Thyroid gland (tissue), 4 donors: ENCODE measurements around the gene ESRRB. TPM values are rescaled to one million over a fixed set of nuclear protein-coding genes. Genes with fewer than 3 reads are reported as not detected.

Source experiments
- DNase-seq, 2 donors: peaks; one replicate each; pipeline ENCODE4 v3.0.0-alpha.2; 2019
- H3K27ac ChIP-seq, 3 donors: fragments of 200-600 bp; sonication (generic); 1 replicate in 2 of 3; 2 replicates in 1 of 3; pipeline ENCODE4 v1.5.1; 2016 to 2019; ENCODE audit warnings: mild to moderate bottlenecking in 1 of 3, moderate library complexity in 1 of 3
- H3K27me3 ChIP-seq: fragments of 200-600 bp; sonication (generic); one replicate; pipeline ENCODE4 v1.5.1; 2019
- H3K36me3 ChIP-seq, 2 donors: fragments of 200-600 bp; sonication (generic); one replicate each; pipeline ENCODE4 v1.5.1; 2016 to 2019
- H3K4me1 ChIP-seq, 2 donors: fragments of 200-600 bp; sonication (generic); one replicate each; pipeline ENCODE4 v1.5.1; 2017 to 2019
- H3K4me3 ChIP-seq, 3 donors: fragments of 200-600 bp; sonication (generic); replicated peaks in 1 of 3; 1 replicate in 2 of 3; 2 replicates in 1 of 3; pipeline ENCODE4 v1.5.1; 2016; ENCODE audit warnings: mild to moderate bottlenecking in 1 of 3
- H3K9me3 ChIP-seq: fragments of 200-600 bp; sonication (generic); one replicate; pipeline ENCODE4 v1.5.1; 2017
- POLR2A ChIP-seq, 2 donors: fragments of 450-650 bp; IDR thresholded peaks; one replicate each; pipeline ENCODE4 v1.6.1; 2017; ENCODE audit warnings: antibody characterized with exemption in 2 of 2, mild to moderate bottlenecking in 2 of 2, moderate library complexity in 1 of 2
- WGBS, 2 donors: methylation state at CpG; one replicate each; pipeline ENCODE4 v1.1.5; 2017; 5-methylcytosine and 5-hydroxymethylcytosine counted together
- intact Hi-C: fragments of 100-400 bp; cut with DNase I; formaldehyde crosslinking; loops from one replicate; pipeline ENCODE4 v1.15.1; 2023
- total RNA-seq, 4 donors: library from RNA; depleted of rRNA; stranded (reverse); fragments of >200 nt; gene quantifications; one replicate each; pipeline ENCODE4 v1.2.3, GENCODE V29; 2016
- TF ChIP-seq, protein P1 (sequence below), 6 experiments: fragments of 200-600 bp in 3 of 6; fragments of 450-650 bp in 3 of 6; sonication (generic) in 3 of 6; IDR thresholded peaks; one replicate each; pipeline ENCODE4 v1.5.1; 2016 to 2019; ENCODE audit warnings: antibody characterized with exemption in 6 of 6, mild to moderate bottlenecking in 2 of 6, inconsistent platforms in 1 of 6, moderate library complexity in 1 of 6

Gene ESRRB
- total RNA-seq, 4 donors from 2014 or later, result not detected

DNA sequence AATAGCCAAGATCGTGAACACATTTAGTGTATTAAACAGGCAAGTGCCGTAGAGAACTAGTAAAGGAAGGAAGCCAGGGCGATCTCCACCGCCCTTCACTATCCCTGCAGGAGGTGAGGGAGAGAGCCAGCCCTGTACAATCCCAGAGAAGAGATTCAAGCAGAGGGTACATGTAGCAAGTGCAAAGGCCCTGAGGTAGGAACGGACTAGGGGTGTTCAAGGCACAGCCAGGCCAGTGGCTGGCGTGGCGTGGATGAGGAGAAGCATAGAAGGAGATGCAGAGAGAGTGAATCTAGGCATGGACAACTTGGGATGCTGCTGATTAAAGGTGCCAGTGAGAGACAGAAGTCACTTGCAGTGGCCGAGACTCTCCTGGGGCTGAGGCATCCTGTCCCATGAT lies 39.1 kb upstream of the ESRRB start:
- intact Hi-C loops, result no loop called here
- no peaks in the 10 kb centered on the region for H3K36me3 ChIP-seq

DNA sequence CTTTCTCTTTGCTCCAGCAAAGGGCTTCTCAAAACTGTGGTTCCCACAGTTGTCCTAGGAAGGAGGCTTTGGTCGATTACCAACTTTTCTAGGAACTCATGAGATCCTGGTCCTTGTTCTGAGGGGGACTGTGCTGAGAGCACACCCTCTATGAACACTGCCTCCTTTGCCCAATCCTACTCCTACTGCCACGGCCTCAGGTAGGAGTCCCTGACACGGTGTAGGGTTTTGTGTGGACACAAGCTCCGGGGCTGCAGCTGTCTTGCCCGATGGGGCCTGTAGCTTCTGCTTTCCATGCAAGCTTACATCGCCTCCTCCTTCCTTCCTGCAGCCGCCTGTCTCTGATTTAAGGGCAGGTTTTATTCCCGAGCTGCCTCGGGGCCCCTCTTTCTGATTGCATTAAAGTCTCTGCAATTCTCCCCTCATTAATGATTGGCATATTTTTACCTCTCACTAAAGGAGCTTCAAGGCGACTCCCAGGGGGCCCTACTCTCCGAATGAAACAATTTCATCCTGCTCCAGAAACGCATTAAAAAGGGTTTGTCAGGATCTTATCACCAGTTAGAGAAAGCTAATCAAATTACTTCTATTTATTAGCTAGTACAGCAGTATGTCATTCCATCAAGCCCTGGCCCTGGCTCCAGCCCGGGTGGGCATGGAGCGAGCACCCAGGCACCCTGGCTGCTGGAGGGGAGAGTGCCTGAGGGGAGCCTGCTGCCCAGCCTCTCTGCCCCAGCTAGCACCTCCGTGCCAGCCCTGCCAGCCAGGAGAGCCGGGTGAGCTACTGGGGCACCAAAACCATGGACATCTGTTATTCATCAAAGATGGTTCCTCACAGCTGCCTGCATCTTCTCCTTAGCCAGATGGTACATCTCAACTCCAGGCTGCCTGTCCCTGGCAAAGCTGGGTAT lies 38.0 kb upstream of the ESRRB start:
- Histone ChIP-seq H3K4me3 (no peak overlapping the region), H3K36me3 (no peaks in the 10 kb centered on the region), H3K4me1 (no peaks in the 10 kb centered on the region), H3K27ac (no peak overlapping the region), H3K9me3 (no peaks in the 10 kb centered on the region), H3K27me3 (no peaks in the 10 kb centered on the region)
- no peak for DNase-seq
- TF ChIP-seq, protein P1, sequence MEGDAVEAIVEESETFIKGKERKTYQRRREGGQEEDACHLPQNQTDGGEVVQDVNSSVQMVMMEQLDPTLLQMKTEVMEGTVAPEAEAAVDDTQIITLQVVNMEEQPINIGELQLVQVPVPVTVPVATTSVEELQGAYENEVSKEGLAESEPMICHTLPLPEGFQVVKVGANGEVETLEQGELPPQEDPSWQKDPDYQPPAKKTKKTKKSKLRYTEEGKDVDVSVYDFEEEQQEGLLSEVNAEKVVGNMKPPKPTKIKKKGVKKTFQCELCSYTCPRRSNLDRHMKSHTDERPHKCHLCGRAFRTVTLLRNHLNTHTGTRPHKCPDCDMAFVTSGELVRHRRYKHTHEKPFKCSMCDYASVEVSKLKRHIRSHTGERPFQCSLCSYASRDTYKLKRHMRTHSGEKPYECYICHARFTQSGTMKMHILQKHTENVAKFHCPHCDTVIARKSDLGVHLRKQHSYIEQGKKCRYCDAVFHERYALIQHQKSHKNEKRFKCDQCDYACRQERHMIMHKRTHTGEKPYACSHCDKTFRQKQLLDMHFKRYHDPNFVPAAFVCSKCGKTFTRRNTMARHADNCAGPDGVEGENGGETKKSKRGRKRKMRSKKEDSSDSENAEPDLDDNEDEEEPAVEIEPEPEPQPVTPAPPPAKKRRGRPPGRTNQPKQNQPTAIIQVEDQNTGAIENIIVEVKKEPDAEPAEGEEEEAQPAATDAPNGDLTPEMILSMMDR (IDR thresholded peaks at IDR 0.05), result no peak
- no peak for TF ChIP-seq POLR2A (IDR thresholded peaks at IDR 0.05)
- intact Hi-C loops, result no loop called here
- WGBS, 2 donors, result 62 to 70% methylated on average over 16 of the region's 16 CpGs

More for the DNA sequence above, 39.1 kb upstream of the ESRRB start:
- H3K4me1 ChIP-seq, result no peaks in the 10 kb centered on the region
- no peak overlapping the region for H3K4me3 ChIP-seq
- no peak for DNase-seq
- no peak overlapping the region for H3K27ac ChIP-seq
- WGBS, 2 donors, result 89 to 91% methylated on average over 8 of the region's 8 CpGs
- TF ChIP-seq POLR2A (IDR thresholded peaks at IDR 0.05), result no peak
- TF ChIP-seq, protein P1 (IDR thresholded peaks at IDR 0.05), result no peak
- no peaks in the 10 kb centered on the region for H3K27me3 ChIP-seq
- H3K9me3 ChIP-seq, result no peaks in the 10 kb centered on the region

DNA sequence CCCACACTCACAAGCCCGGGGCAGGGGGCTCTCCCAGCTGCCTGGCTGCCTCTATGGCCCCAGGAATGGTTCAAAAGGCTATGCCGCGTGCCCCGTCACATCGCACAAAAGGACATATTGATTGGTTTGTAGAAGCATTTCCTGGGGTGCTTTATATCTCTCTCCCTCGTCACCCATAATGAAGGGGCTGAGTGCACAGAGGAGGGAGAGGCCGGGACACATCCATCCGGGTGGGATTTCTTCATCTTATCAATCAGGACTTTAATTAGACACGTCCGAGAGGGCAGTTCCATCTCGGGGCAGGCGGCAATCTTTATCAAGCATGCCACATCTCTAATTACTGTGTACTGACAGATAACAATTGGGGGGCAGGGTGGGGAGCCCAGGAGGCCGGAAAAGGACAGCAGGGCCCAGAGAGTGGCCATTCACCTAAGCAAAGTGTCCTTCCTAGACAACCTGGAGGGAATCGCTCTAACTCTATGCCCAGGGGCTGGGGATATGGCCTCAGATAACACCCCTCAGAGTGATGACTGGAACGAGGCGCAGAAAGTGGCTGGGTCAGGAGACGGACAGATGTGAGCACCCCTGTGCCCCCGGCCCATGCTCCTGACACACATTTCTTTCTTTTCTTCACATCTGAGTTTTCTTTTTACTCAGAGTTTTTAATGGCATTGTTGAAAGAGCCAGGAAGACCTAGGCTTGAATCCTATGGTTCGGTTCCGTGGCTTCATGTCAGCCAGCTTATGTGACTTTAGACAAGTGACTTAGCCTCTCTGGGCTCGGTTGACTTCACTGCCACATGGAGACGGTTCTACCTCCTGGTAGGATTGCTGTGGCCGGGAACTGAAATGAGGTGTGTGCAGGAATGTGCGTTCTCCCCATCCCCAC lies 36.0 kb upstream of the ESRRB start:
- Histone ChIP-seq H3K27ac (no peak overlapping the region), H3K27me3 (no peaks in the 10 kb centered on the region), H3K36me3 (no peaks in the 10 kb centered on the region), H3K9me3 (no peaks in the 10 kb centered on the region), H3K4me1 (no peaks in the 10 kb centered on the region), H3K4me3 (no peak overlapping the region)
- no peak for DNase-seq
- 76 to 83% methylated on average over 24 of the region's 24 CpGs for WGBS, 2 donors
- TF ChIP-seq, protein P1 (IDR thresholded peaks at IDR 0.05), result no peak
- no peak for TF ChIP-seq POLR2A (IDR thresholded peaks at IDR 0.05)
- intact Hi-C loops, result no loop called here

DNA sequence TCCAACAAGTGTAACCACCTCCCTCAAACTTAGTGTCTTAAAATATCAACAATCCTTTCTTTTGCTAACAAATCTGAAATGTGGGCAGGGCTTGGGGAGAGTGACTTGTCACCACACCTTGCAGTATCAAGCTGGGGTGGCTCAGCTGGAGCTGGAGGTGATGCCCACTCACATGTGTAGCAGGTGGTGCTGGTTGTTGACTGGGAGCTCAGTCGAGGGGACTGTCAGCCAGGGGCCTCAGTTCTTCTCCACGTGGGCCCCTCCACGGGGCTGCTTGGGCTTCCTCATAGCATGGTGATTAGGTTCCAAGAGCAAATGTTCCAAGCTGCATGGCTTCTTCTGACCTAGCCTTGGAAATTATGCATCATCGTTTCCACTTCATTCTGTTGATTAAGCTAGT lies 32.6 kb upstream of the ESRRB start:
- TF ChIP-seq, protein P1 (IDR thresholded peaks at IDR 0.05), result no peak
- TF ChIP-seq POLR2A (IDR thresholded peaks at IDR 0.05), result no peak
- DNase-seq, result no peak
- WGBS, 2 donors, result 75 to 83% methylated on average over 3 to 4 of the region's 4 CpGs
- no peak overlapping the region for H3K27ac ChIP-seq
- H3K27me3 ChIP-seq, result no peaks in the 10 kb centered on the region
- H3K36me3 ChIP-seq, result no peaks in the 10 kb centered on the region
- H3K4me3 ChIP-seq, result no peak overlapping the region
- no peaks in the 10 kb centered on the region for H3K4me1 ChIP-seq
- intact Hi-C loops, result no loop called here
- no peaks in the 10 kb centered on the region for H3K9me3 ChIP-seq
